Thoracic aorta endothelial cell (primary cell): ENCODE data around the gene NOTCH2NLA. TPM values are rescaled to one million over a fixed set of nuclear protein-coding genes. Genes with fewer than 3 reads are reported as not detected.

Experiments used
- total RNA-seq: library from RNA; depleted of rRNA; stranded (reverse); fragments of >200 nt; gene quantifications from 2 replicates; pipeline ENCODE4 v1.2.3, GENCODE V29; 2012

Gene NOTCH2NLA
- total RNA-seq: 18.5 and 27.3 TPM in 2 replicates

GRCh38 chr1:146228710-146229477, at the start of gene NOTCH2NLA:
NOTCH2NLA (minus strand) TSS chr1:146229021; CDS start chr1:146189337, 39,684 bp downstream.

GRCh38 chr1:146144465-146144864, 84.4 kb downstream of the NOTCH2NLA start, which contains the start of gene NBPF10:
NBPF10 (minus strand) TSS chr1:146144804; CDS start chr1:146144769, 35 bp downstream.

Other genes with a start within 250 kb of the NOTCH2NLA start
- gene TXNIP, start 232.4 kb downstream of the NOTCH2NLA start, total RNA-seq: 27.9 and 32.2 TPM in 2 replicates
- gene HJV, start 207.3 kb downstream of the NOTCH2NLA start, total RNA-seq: not detected in 2 replicates
- 0.86 and 1.2 TPM in 2 replicates for gene NBPF10, start 84.2 kb downstream of the NOTCH2NLA start, total RNA-seq